Measurements from ENCODE around the gene HOXD4.
A peak's percentile ranks its signal among the peaks of the same experiment; 100 is the strongest.

The HOXD4 gene

DNA sequence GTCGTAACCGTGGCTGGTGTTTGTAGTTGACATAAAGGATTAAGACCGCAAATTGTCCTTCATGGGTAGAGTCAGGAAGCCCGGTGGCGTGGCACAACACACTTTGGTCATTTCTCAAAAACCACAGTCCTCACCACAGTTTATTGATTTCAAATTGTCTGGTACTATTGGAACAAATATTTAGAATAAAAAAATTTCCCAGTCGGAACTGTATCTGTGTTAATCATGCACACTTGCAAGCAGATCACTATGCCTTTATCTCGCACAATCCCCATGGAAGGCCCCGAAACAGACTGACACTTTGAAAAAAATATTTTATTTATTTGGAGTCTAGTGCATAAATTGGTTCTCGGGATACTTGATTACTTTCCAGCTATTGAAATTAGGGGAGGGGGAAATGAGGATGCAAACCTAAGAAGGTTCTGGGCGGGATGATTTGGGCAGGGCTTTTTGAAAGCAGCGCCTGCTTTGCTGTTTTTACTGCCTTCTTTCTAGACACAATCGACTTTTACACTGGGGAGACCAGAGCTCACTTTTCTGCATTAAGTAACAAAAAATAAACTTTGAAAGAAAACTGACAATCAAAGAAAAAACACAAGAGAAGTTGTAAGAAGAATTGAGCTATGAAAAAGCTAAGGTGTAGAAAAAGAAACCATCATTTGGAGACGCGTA, 21.7 kb downstream of the HOXD4 start:
- DNase-seq, result no peak

DNA sequence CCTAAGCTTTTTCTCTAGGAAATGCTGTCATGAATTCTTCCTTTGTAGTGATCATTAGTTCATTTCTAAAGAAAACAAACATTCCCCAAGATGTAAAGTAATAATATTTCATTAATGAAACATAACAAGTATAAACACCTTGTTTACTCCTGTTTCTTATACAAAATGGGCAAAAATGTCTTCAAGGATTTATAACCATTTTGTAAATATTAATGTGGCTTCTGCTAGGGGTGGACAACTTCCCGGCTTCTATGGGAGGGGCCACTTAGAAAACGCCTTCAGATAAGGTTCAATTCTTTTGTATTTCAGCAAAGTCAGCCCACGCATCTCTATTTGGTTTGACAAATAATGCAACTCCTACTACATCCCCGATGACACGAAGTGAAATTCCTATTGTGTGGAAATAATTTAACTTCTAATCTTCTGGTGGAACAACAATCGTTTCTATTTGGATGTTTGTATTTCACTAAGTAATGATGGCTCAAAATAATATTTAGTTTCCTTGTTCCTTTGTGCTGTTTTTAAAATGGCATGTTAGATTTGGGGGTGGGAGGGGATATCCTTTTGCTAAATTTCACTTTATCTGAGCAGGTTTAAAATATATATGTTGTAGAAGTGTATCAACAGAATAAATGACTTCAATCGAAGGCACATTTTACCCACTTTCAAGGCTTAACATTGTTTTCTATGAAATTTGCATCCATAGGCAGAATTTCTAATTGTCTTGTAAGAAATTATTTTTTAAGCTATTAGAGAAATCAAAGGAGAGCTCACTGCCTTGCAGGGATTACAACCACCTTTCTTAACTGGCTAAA, 22.4 kb downstream of the HOXD4 start:
- DNase-seq, result no peak

DNA sequence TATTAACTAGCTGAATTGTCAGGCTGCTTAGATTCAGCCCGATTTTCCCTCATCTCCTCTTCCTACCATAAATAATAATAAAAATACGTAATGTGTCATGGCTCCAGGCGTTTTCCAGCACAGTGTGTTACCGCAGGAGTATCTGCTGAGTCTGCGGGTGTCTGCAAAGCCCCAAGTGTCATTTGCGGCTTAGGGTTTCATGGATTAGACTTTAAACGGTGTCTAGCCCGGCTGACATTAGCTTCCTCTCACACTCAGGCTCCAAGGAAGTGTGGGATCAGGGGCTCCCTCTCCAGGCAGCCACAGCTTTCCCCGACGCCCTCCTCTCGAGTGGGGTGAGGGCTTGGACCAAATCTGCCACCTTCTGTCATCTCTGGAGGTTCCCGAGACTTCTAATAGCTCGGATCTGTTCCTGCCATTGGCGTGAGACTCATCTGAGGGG, 23.1 kb downstream of the HOXD4 start:
- DNase-seq, result peak; percentile 52

DNA sequence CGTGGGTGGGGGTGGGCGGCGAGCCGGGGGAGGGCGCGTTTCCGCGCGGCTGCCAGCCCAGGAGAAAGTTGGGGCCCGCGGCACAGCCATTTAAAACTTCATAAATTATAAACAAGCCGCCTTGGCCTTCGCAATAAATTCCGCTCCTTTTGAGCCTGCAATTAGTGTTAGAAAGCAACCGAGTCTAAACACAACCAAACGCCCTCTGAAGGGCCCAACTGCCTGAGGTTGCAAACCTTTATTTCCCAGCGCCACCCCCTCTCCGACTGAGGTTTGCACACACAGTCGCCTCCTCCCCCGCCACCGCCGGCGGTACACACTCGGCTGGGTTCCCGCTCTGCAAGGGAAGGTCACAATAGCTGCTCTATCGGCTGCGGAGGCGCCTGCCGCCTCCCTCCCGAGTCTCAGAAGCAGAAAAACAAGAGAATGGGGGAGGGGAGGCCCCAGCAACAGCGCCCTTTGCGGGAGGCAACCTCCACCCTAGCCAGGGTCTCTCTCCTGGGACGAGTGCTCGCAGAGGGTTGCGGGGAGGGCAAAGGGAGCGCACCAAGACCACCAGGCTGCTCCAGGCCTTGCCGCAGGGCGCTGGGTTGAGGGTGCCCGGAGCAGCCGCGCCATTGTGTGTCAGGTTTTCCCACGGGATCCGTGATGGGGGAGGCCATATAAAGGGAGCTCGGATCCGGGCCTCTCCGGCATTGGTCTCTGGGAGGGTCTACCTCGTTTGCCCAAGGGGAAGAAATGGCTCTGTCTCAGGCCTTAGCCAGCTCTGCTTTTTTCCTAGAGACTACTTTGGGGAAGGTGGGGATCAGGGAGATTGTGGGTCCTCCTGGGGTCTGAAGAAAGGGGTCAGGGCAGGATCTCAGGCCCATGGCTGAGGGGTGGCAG, 23.7 kb downstream of the HOXD4 start:
- peak; percentile 78 for DNase-seq

DNA sequence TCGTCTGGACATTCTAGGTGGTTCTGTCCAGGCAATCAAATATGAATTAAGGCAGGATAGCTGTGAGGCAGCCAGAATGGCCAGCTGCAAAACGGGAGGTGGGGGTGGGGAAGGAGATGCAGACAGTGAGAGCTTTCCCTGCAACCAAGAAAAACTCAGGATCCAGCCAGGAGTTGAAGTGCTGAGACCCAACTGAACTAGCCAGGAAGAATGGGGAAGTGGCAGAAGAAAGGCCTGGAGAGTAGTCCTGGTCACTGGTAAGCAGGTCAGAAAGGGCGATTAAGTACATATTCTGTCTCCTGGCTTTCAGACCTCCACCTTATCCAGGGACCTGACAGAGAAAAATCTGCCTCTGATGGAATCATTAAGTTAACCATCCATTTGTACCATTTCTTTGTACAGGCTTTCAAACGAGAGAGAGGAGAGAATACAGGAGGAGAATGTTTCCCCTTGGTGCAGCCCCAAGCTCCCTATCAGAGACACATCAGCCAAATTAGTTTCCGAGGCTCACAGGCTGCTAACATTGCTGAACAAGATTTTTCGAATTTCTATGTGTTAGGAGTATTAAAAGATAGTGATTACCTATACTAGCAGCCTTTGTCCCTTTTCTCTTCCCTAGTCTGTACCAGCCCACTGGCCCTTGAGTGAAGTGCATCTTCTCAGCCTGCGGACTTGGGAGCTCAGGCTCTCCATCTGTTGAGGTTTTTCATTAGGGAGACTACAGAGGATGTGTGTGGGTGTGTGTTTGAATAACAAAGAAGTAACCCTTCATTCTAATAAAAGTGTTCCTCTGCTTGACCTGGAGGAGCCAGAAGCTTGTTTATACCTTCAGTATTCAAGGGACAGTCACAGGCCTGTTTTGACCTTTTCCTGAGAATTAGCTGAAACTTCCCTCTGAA, 24.6 kb downstream of the HOXD4 start:
- DNase-seq, result peak; percentile 48

DNA sequence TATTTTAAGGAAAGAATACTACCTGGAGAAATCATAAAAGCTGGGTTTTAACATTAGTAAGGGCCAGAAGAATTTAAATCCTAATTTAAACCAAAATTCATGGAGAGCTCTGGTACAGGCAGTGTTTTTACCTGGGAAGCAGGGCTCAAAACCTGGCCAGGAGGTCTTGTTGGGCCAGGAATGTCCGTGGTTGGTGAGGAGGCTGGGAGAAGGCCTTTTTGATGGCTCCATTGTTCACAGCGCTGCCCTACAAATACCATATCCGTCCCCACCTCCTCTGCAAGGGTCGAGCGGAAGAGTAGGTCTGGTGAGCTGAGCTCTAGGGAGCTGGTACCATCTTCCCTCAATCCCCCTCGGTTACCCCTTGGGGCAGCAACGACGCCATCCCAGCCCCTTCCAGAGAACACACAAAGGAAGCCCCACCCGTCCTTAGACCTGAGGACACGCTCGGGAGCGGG, 26.3 kb downstream of the HOXD4 start:
- no peak for DNase-seq

DNA sequence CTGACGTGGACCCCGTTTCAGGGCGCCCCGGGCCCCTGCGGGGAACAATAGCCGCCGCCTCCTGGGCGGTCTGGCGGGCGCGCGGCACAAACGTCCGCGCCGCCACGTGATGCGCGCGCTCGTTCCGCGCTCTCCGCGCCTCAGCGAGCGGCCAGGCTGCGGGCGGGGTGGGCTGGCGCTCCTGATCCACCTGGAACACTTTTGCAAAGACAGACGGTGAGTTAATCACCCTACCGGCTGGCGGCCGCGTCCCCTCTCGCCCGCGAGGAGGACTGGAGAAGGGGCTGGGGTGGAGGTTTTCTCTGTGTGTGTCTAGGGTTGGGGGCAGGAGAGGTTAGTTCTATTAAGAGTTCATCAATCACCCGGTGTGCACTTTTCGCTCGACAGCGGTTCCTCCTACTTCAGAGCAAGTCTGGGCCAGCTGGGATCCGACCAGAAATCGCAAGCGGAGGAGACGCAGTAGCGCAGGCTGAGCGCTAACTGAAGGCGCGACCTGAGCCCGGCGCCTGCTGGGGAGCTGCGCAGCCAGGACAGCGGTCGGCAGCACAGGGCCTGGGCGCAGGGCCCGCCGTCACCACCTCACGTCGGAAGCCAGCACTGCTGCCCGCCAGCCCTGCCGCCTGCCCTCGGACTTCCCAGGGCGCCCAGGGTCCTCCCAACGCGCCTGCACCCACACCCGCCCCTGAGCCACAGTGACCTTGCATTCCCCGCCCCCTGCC, 26.8 kb downstream of the HOXD4 start:
- DNase-seq, result no peak

DNA sequence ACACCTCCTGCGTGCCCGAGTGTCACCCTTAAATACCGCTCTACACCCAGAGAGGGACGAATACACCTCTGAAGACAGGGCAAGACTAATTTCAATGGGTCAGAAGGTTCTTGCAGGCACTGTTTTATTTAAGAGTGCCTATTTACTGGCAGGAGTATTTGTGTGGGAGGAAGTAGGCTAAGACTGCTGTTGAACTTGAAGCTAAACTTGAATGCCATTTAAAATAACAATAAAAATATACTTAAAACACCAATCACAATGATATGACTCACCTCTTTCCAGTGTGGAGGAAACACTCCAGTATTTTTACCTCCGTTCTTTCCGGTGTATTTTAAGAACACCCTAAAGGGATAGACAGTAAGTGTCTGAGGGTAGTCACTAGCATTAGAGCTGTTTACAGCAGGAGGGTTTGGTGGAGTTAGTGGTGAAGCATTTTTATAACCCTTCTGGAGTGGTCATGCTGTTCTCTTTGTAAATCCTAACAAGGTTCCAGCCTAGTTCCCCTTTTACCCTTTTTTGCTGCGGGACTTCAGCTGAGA, 27.5 kb downstream of the HOXD4 start:
- no peak for DNase-seq

DNA sequence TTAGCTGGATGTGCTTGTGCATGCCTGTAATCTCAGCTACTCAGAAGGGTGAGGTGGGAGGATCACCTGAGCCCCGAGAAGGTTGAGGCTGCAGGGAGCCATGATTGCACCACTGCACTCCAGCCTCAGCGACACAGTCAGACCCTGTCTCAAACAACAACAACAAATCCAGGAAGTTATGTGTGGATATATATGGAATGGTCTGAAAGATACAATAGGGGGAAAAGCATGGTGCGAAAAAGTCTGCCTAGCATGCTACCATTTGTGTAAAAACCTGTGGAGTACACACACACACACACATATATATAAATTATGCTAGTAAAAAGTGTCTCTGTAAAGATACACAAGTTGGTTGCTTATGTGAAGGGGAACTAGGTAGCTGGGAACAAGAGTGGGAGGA, 30.2 kb downstream of the HOXD4 start:
- DNase-seq, result no peak

DNA sequence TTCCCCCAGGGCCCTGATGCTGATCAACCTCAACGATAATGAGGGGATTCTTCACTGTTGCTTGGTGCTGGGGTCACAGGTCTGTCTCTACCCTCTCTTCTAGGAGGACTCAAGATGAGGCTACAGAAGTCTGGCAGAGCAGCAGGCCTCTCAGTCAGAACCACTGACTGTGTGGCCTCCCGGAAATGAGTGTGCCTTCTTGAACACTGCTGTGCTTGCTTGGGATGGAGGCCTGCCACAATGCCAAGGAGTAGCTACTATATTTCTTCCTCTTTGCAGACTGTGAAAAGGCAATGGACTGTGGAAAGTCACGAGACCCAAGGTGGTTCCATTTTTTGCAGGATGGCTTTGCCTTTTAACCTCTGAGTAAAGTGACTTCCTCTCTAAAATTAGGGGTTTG, 31.3 kb downstream of the HOXD4 start:
- no peak for DNase-seq

DNA sequence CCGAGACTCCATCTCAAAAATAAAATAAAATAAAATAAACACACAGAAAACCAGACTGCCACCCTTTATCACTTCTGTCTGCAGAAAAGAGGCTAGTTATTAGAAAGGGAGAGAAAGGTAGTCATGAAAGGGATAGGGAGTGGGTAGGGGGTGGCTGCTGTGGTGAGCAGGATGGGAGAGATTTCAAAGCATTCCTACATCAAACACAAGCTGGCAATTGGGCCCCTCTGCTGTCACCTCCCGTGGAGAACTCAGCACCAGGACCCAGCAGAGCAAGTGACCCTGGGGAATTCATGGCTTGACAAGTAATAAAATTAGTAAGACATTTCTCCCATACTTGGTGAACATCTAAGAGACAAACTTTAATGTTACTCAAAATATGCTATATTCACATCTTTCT, 33.4 kb downstream of the HOXD4 start:
- no peak for DNase-seq

DNA sequence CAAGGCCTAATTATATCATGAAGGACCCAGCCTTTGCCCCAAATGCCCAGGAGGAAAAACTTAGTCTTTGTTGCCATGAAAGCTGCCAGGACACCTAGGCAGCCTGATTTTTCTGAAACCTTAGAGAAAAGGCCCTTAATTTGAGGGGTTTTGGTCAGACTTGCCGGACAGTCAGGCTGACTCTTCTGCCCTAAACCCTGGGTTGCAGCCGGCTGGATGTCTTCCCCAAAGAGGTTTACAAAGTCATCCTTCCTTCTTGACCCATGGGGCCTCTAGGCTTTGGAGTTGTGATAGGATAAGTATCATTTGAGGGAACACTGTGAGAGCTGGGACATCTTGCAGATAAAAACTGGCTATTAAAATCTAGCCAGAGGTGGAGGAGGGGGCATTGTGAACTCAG, 34.7 kb downstream of the HOXD4 start:
- DNase-seq, result no peak

DNA sequence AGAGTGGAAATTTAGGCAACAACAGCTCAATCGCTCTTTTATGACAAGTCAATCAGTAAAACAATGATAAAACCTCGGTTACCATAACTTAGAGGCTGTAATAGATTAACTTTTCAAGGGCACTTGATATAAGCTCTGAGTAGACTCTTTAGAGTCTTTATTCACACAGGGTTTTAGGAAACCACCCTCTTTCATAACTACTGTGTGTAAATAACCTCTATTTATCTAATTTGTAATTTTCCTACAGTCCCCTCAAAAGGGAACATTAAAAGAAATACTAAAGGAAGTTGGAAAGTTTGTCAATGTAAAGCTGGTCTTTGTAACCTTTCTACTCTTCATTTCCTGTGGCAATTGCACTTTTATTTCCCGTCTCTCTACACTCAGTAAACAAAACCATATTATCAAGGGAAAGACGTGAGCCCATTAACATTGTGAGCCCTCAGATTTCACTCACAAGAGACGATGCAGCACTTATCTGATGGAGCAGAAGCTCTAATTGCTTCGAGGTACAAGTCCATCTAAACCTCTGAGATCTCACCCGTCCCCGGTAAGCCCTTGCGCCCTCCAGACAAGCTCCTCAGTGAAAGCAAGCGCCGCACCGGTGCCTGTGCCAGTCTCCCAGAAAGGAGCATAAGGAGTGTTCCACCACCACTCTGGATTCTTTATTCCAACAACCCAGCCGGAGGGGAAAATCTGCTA, 36.0 kb downstream of the HOXD4 start:
- DNase-seq, result peak; percentile 44

DNA sequence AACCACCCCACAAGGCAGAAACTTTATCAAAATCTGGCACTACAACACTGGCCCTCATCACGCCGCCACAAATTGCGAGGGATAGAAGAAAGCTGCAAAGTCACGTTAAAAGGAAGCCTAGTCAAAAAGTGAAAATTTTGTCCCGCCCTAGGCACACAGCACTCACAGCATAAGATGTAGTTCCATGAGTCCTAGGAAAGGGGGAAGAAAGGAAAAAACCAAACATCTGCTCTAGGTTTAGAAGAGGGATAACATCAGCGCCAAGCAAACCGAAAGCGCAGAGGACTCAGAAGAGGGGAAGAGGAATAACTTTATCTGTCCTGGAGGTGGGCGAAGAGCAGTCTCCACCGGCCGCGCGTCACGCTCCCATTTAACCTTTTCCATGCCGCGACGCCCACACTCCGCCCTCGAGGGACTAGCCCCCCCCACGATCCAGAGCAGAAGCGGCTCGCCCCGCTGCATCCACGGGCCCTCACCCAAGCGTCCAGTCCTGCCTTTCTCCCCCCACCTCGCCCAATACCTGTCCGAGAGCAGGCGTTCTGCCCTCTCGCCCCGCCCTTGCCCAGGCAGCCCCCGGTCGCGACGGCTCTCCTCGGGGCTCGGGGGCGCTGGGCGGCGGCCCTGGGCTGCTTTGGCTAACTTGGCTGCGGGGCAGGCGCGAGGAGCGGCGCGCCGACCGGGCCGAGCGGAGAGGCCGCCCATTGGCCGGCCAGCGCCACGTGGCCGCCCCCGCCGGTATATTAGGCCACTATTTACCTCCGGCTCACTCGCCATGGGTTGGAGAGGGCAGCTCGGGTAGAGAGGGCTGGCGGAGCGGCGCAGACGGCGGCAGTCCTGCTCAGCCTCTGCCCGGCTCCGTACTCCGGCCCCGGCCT, 36.8 kb downstream of the HOXD4 start, which contains the start of gene HOXD1:
HOXD1 (plus strand) TSS at position 770 of the 875 bp plus-strand sequence. CDS start 134 bp downstream, outside the sequence.
- DNase-seq, result peak; percentile 84

DNA sequence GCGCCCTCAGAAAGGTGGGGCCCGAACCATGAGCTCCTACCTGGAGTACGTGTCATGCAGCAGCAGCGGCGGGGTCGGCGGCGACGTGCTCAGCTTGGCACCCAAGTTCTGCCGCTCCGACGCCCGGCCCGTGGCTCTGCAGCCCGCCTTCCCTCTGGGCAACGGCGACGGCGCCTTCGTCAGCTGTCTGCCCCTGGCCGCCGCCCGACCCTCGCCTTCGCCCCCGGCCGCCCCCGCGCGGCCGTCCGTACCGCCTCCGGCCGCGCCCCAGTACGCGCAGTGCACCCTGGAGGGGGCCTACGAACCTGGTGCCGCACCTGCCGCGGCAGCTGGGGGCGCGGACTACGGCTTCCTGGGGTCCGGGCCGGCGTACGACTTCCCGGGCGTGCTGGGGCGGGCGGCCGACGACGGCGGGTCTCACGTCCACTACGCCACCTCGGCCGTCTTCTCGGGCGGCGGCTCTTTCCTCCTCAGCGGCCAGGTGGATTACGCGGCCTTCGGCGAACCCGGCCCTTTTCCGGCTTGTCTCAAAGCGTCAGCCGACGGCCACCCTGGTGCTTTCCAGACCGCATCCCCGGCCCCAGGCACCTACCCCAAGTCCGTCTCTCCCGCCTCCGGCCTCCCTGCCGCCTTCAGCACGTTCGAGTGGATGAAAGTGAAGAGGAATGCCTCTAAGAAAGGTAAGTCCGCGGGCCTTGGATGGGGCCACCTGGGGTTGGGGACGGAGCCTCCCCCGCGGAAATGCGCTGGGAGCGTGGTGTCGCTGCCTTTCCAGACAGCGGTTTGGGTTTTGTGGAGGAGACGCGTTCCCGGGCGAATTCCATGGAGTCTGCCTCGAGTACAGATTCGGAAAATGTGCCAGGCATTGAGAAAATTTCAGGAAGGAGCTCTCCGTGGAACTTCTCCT, 37.7 kb downstream of the HOXD4 start:
- peak; percentile 63 for DNase-seq

DNA sequence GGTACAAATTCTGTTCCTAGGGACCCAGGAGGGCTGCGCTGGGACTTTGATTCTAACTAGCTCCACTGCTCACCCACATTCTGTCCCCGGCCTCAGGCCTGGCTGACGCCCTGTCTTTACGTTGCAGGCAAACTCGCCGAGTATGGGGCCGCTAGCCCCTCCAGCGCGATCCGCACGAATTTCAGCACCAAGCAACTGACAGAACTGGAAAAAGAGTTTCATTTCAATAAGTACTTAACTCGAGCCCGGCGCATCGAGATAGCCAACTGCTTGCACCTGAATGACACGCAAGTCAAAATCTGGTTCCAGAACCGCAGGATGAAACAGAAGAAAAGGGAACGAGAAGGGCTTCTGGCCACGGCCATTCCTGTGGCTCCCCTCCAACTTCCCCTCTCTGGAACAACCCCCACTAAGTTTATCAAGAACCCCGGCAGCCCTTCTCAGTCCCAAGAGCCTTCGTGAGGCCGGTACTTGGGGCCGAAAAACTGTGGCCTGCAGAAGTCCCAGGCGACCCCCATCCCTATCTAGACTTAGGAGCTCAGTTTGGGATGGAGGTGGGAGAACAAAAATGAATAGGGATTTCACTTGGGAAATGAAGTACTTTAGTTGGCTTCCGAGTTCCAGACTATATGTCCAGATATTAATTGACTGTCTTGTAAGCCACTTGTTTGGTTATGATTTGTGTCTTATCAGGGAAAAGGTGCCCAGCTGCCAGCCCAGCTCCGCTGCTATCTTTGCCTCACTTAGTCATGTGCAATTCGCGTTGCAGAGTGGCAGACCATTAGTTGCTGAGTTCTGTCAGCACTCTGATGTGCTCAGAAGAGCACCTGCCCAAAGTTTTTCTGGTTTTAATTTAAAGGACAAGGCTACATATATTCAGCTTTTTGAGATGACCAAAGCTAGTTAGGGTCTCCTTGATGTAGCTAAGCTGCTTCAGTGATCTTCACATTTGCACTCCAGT, 38.6 kb downstream of the HOXD4 start:
- DNase-seq, result no peak

DNA sequence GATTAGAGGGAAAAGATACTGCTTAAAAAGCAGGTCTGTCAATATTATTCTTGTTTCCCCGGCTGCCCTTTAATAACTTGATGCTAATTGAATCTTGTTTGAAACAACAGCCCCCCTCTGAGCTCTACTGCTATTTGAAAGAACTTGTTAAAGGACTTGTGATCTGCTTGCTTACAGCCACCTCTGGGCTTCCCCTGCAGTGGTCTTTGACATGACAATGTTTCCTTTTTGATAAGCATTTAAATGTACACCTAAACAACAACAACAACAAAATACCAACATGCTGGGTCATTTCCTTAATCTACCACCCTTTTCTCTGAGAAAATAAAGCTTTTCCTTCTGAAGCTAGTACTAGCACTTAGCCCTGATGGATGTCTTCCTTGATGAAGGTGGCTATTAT, 41.0 kb downstream of the HOXD4 start:
- no peak for DNase-seq
